Cardiac muscle cell (in vitro differentiated cells and primary cell): ENCODE results near the gene LPP. TPM values are rescaled to one million over a fixed set of nuclear protein-coding genes. Genes with fewer than 3 reads are reported as not detected.
A peak's percentile ranks its signal among the peaks of the same experiment; 100 is the strongest.

Source experiments
- DNase-seq, 2 donors: peaks; one replicate each; pipeline versions ENCODE4 v3.0.0 to v3.0.0-alpha.2; 2010 to 2017; ENCODE audit warnings: low read depth in 1 of 2, low spot score in 1 of 2
- H3K27ac ChIP-seq: fragments of 200-600 bp; sonication (generic); 2 replicates; pipeline ENCODE4 v1.5.1; 2016
- H3K27me3 ChIP-seq: fragments of 200-600 bp; sonication (generic); 2 replicates; pipeline ENCODE4 v1.6.0; 2016; ENCODE audit warnings: control low read depth
- H3K36me3 ChIP-seq: fragments of 200-600 bp; sonication (generic); 2 replicates; pipeline ENCODE4 v1.5.1; 2016; ENCODE audit warnings: control low read depth
- H3K4me1 ChIP-seq: fragments of 200-600 bp; sonication (generic); 2 replicates; pipeline ENCODE4 v1.8.1; 2017; ENCODE audit warnings: low read depth, mild to moderate bottlenecking, mixed run types
- H3K4me3 ChIP-seq: fragments of 200-600 bp; sonication (generic); 2 replicates; pipeline ENCODE4 v1.5.1; 2016; ENCODE audit warnings: mild to moderate bottlenecking
- H3K9me3 ChIP-seq: fragments of 200-600 bp; sonication (generic); 2 replicates; pipeline ENCODE4 v1.5.1; 2017; ENCODE audit warnings: low read depth, mild to moderate bottlenecking, control low read depth
- polyA plus RNA-seq: library from polyadenylated mRNA; unstranded; fragments of >200 nt; fragmentation: Nextera tagmentation; extraction: Ambion mirVana; gene quantifications from 2 replicates; pipeline ENCODE4 v1.2.1, GENCODE V29; 2016
- total RNA-seq: library from RNA; depleted of rRNA; stranded (reverse); fragments of >200 nt; gene quantifications from 2 replicates; pipeline ENCODE4 v1.2.3, GENCODE V29; 2016
- TF ChIP-seq, protein P1 (sequence below): IDR thresholded peaks from 2 replicates; pipeline ENCODE4 v1.5.1; 2012; ENCODE audit warnings: low read depth, mild to moderate bottlenecking, low read length

LPP gene
- total and polyA plus RNA-seq, 2 experiments from 2014 or later = 21.4 to 45.2 TPM

DNA sequence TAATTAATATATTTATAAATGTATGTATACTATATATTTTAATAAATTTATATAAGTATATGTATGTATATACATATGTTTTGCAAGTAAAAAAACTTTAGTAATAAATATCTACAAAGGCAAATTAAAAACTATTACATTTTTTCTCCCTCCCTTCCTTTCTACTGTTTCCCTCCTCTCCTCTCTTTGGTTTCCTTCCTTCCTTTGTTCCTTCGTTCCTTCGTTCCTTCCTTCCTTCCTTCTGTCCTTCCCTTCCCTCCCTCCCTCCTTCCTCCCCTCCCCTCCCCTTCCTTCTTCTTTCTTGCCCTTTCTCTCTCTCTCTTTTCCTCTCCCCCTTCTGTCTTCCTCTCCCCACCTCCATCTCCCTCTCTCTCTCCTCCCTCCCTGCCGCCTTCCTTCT lies 423.6 kb downstream of the LPP start:
- TF ChIP-seq, protein P1, sequence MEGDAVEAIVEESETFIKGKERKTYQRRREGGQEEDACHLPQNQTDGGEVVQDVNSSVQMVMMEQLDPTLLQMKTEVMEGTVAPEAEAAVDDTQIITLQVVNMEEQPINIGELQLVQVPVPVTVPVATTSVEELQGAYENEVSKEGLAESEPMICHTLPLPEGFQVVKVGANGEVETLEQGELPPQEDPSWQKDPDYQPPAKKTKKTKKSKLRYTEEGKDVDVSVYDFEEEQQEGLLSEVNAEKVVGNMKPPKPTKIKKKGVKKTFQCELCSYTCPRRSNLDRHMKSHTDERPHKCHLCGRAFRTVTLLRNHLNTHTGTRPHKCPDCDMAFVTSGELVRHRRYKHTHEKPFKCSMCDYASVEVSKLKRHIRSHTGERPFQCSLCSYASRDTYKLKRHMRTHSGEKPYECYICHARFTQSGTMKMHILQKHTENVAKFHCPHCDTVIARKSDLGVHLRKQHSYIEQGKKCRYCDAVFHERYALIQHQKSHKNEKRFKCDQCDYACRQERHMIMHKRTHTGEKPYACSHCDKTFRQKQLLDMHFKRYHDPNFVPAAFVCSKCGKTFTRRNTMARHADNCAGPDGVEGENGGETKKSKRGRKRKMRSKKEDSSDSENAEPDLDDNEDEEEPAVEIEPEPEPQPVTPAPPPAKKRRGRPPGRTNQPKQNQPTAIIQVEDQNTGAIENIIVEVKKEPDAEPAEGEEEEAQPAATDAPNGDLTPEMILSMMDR = no peak
- no peak overlapping the region for H3K4me3 ChIP-seq
- no peaks in the 10 kb centered on the region for H3K36me3 ChIP-seq
- no peak overlapping the region for H3K27ac ChIP-seq
- peaks cover 7% of the 10 kb centered on the region for H3K4me1 ChIP-seq
- no peak for DNase-seq
- no peaks in the 10 kb centered on the region for H3K27me3 ChIP-seq
- no peaks in the 10 kb centered on the region for H3K9me3 ChIP-seq

DNA sequence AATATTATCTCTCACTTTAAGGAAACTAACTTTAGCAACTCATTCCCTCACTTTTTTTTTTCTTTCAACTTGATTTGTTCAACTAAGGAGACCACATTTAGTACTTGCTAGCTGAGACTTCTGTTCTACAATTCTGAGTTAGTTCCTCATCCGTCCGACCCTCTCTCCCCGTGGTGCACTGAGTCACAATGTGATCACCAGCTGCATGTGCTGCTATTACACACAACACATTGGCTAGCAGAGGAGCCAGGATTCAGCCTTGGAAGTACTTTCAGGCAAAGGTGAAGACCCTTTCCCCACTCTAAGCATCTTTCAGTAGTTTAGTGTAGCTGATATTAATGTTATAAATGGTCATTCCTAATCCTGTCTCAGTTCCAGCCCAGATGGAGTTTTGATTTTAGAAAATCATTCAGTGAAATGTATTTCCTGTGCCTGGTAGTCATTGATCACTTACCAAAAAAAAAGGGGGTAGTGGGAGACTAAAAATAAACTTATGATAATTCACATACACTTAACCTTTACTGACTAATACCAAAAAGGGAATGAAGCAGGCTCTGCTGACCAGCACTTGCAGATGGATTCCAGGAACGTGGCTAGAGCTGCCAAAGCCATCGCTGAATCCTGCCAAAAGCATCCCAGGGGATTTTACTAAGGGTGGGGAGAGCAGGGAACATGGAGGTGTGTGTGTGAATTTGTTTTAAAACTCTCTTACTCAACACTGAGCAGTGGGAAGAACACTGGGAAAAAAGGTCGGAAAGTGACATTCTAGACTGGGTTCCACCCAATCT lies 424.8 kb downstream of the LPP start:
- H3K27ac ChIP-seq = peak overlapping the region; percentile 35
- H3K27me3 ChIP-seq = no peaks in the 10 kb centered on the region
- TF ChIP-seq, protein P1 = no peak
- peaks cover 7% of the 10 kb centered on the region for H3K4me1 ChIP-seq
- peak; percentile 14 to 94 for DNase-seq
- H3K4me3 ChIP-seq = no peak overlapping the region
- no peaks in the 10 kb centered on the region for H3K36me3 ChIP-seq
- H3K9me3 ChIP-seq = no peaks in the 10 kb centered on the region

DNA sequence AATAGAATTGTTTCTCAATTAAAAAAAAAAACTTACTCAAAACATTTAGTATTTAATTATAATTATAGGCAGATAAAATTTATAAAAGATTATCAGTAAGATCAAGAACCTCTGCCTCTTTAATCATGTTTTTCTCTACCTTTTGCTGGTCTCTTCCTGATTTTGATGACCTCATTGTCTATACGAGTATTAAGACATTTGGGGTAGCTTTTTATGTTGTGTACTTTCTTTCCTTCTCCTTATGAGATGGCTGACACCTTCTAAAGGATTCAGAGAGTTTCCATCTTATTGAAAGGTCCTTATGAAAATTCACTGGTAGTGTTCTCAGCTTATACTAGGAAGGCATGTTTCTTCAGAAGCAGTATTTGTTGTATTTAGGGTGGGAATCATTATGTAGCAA lies 426.3 kb downstream of the LPP start:
- Histone ChIP-seq H3K27ac (no peak overlapping the region), H3K27me3 (no peaks in the 10 kb centered on the region), H3K4me1 (peaks cover 7% of the 10 kb centered on the region), H3K9me3 (no peaks in the 10 kb centered on the region), H3K36me3 (no peaks in the 10 kb centered on the region), H3K4me3 (no peak overlapping the region)
- DNase-seq = no peak
- TF ChIP-seq, protein P1 = no peak

DNA sequence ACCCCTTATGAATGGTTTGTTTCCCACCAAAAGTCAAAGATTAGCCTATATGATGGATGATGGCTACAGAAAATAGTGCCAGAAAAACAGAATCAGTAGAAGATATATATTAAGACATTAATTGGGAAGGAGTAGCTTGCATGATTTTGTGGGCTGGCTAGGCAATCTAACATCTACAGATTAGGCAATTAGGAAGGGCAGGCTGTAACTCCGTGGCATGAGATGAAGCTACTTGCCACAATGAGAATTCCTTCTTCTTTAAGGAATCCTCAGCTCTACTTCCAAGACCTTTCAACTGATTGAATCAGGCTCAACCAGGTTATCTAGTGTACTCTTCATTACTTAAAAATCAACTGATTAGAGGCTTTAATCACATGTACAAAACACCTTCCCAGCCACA lies 426.7 kb downstream of the LPP start:
- TF ChIP-seq, protein P1 = no peak
- no peak overlapping the region for H3K4me3 ChIP-seq
- no peaks in the 10 kb centered on the region for H3K9me3 ChIP-seq
- no peaks in the 10 kb centered on the region for H3K36me3 ChIP-seq
- DNase-seq = no peak
- H3K27ac ChIP-seq = no peak overlapping the region
- no peaks in the 10 kb centered on the region for H3K27me3 ChIP-seq
- peaks cover 7% of the 10 kb centered on the region for H3K4me1 ChIP-seq

DNA sequence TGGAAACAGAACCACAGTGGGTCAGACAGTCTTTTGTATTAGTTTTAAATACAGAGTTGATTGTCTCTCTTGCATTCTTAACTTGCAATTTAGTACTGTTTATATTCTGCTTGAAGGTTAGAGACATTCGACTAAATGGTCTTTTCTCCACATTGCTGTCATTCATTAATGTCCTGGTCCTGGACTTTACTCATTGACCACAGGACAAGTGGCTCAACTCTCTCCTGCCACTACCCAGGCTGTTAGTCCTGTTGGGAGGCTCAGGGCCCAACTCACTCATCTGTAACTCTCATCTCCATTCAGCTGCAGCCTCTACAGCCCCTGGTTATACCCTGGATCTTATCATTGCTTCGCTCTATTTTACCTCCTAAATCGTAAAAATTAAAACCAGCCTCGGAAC lies 427.4 kb downstream of the LPP start:
- TF ChIP-seq, protein P1 = no peak
- DNase-seq = no peak
- no peaks in the 10 kb centered on the region for H3K9me3 ChIP-seq
- H3K4me3 ChIP-seq = no peak overlapping the region
- no peaks in the 10 kb centered on the region for H3K27me3 ChIP-seq
- H3K36me3 ChIP-seq = no peaks in the 10 kb centered on the region
- H3K4me1 ChIP-seq = peaks cover 7% of the 10 kb centered on the region
- no peak overlapping the region for H3K27ac ChIP-seq
